Measurements from ENCODE around the gene ZPLD1. TPM values are rescaled to one million over a fixed set of nuclear protein-coding genes. Genes with fewer than 3 reads are reported as not detected.

ZPLD1 gene
- total and polyA plus RNA-seq, 4 donors = 0.05 TPM; not detected in 3

GRCh38 chr3:102483556-102483955 is 48.7 kb downstream of the ZPLD1 start:
- no peaks in the 10 kb centered on the region for H3K36me3 ChIP-seq (ENCODE audit: control insufficient read depth in 4 of 4, insufficient read depth in 4 of 4, low read length in 4 of 4)
- H3K9ac ChIP-seq (ENCODE audit: insufficient read depth in 1 of 2, low read length in 2 of 2) = no peak overlapping the region
- H3K4me3 ChIP-seq = no peak overlapping the region
- H3K27ac ChIP-seq (ENCODE audit: low read depth in 1 of 2, low read length in 1 of 2) = no peak overlapping the region
- no peaks in the 10 kb centered on the region for H3K9me3 ChIP-seq (ENCODE audit: control insufficient read depth in 4 of 4, insufficient read depth in 3 of 4, low read length in 3 of 4)
- H3K27me3 ChIP-seq (ENCODE audit: control insufficient read depth in 3 of 3, insufficient read depth in 3 of 3, low read length in 2 of 3) = no peaks in the 10 kb centered on the region
- ATAC-seq (ENCODE audit: insufficient read depth, low FRiP score) = no peak
- H3K4me1 ChIP-seq (ENCODE audit: control insufficient read depth in 5 of 5, insufficient read depth in 5 of 5, low read length in 5 of 5) = peaks cover 0 to 20% (median 4%) of the 10 kb centered on the region in 5 donors
- DNase-seq = no peak
- WGBS, 2 donors = 88 to 92% methylated on average over 3 of the region's 3 CpGs
- no peak for TF ChIP-seq CTCF (IDR thresholded peaks at IDR 0.05; ENCODE audit: control extremely low read depth, extremely low read depth)

GRCh38 chr3:102484363-102484762 is 49.5 kb downstream of the ZPLD1 start:
- no peaks in the 10 kb centered on the region for H3K9me3 ChIP-seq (ENCODE audit: control insufficient read depth in 4 of 4, insufficient read depth in 3 of 4, low read length in 3 of 4)
- H3K36me3 ChIP-seq (ENCODE audit: control insufficient read depth in 4 of 4, insufficient read depth in 4 of 4, low read length in 4 of 4) = no peaks in the 10 kb centered on the region
- ATAC-seq (ENCODE audit: insufficient read depth, low FRiP score) (no peak), DNase-seq (no peak)
- WGBS, 2 donors = 42 to 61% methylated on average over 3 of the region's 3 CpGs
- peaks cover 0 to 17% (median 0%) of the 10 kb centered on the region in 5 donors for H3K4me1 ChIP-seq (ENCODE audit: control insufficient read depth in 5 of 5, insufficient read depth in 5 of 5, low read length in 5 of 5)
- no peak overlapping the region for H3K27ac ChIP-seq (ENCODE audit: low read depth in 1 of 2, low read length in 1 of 2)
- no peak overlapping the region for H3K9ac ChIP-seq (ENCODE audit: insufficient read depth in 1 of 2, low read length in 2 of 2)
- no peak for TF ChIP-seq CTCF (IDR thresholded peaks at IDR 0.05; ENCODE audit: control extremely low read depth, extremely low read depth)
- H3K4me3 ChIP-seq = no peak overlapping the region
- no peaks in the 10 kb centered on the region for H3K27me3 ChIP-seq (ENCODE audit: control insufficient read depth in 3 of 3, insufficient read depth in 3 of 3, low read length in 2 of 3)

- no peaks in the 10 kb centered on the region for H3K27me3 ChIP-seq (ENCODE audit: control insufficient read depth in 3 of 3, insufficient read depth in 3 of 3, low read length in 2 of 3)
- H3K4me3 ChIP-seq = no peak overlapping the region
- ATAC-seq (ENCODE audit: insufficient read depth, low FRiP score) (no peak), DNase-seq (no peak)
- H3K9me3 ChIP-seq (ENCODE audit: control insufficient read depth in 4 of 4, insufficient read depth in 3 of 4, low read length in 3 of 4) = no peaks in the 10 kb centered on the region
- no peak overlapping the region for H3K27ac ChIP-seq (ENCODE audit: low read depth in 1 of 2, low read length in 1 of 2)
- peaks cover 0 to 16% (median 0%) of the 10 kb centered on the region in 5 donors for H3K4me1 ChIP-seq (ENCODE audit: control insufficient read depth in 5 of 5, insufficient read depth in 5 of 5, low read length in 5 of 5)
- no peak overlapping the region for H3K9ac ChIP-seq (ENCODE audit: insufficient read depth in 1 of 2, low read length in 2 of 2)
- H3K36me3 ChIP-seq (ENCODE audit: control insufficient read depth in 4 of 4, insufficient read depth in 4 of 4, low read length in 4 of 4) = no peaks in the 10 kb centered on the region
- 86 to 90% methylated on average over 2 of the region's 2 CpGs for WGBS, 2 donors
- TF ChIP-seq CTCF (IDR thresholded peaks at IDR 0.05; ENCODE audit: control extremely low read depth, extremely low read depth) = no peak
Observed at GRCh38 chr3:102485701-102486100, 50.9 kb downstream of the ZPLD1 start.

GRCh38 chr3:102488331-102488730 is 53.5 kb downstream of the ZPLD1 start:
- H3K4me1 ChIP-seq (ENCODE audit: control insufficient read depth in 5 of 5, insufficient read depth in 5 of 5, low read length in 5 of 5) = peaks cover 0 to 12% (median 0%) of the 10 kb centered on the region in 5 donors
- peak; percentile 16 to 85 (median 73) for DNase-seq
- TF ChIP-seq CTCF (IDR thresholded peaks at IDR 0.05; ENCODE audit: control extremely low read depth, extremely low read depth) = no peak
- no peak overlapping the region for H3K27ac ChIP-seq (ENCODE audit: low read depth in 1 of 2, low read length in 1 of 2)
- no peaks in the 10 kb centered on the region for H3K27me3 ChIP-seq (ENCODE audit: control insufficient read depth in 3 of 3, insufficient read depth in 3 of 3, low read length in 2 of 3)
- H3K9me3 ChIP-seq (ENCODE audit: control insufficient read depth in 4 of 4, insufficient read depth in 3 of 4, low read length in 3 of 4) = peaks cover 0 to 3% (median 0%) of the 10 kb centered on the region in 4 donors
- H3K36me3 ChIP-seq (ENCODE audit: control insufficient read depth in 4 of 4, insufficient read depth in 4 of 4, low read length in 4 of 4) = no peaks in the 10 kb centered on the region
- H3K9ac ChIP-seq (ENCODE audit: insufficient read depth in 1 of 2, low read length in 2 of 2) = no peak overlapping the region
- no peak overlapping the region for H3K4me3 ChIP-seq
- ATAC-seq (ENCODE audit: insufficient read depth, low FRiP score) = no peak
